ENCODE measurements around the gene RRP1B. TPM values are rescaled to one million over a fixed set of nuclear protein-coding genes. Genes with fewer than 3 reads are reported as not detected.

RRP1B gene
- total and polyA plus RNA-seq, 9 of the 15 experiments (the other 6 are each of a cell fraction or from before 2014, with no cell fraction given) = 6.8 to 66.6 (median 41.9) TPM

DNA sequence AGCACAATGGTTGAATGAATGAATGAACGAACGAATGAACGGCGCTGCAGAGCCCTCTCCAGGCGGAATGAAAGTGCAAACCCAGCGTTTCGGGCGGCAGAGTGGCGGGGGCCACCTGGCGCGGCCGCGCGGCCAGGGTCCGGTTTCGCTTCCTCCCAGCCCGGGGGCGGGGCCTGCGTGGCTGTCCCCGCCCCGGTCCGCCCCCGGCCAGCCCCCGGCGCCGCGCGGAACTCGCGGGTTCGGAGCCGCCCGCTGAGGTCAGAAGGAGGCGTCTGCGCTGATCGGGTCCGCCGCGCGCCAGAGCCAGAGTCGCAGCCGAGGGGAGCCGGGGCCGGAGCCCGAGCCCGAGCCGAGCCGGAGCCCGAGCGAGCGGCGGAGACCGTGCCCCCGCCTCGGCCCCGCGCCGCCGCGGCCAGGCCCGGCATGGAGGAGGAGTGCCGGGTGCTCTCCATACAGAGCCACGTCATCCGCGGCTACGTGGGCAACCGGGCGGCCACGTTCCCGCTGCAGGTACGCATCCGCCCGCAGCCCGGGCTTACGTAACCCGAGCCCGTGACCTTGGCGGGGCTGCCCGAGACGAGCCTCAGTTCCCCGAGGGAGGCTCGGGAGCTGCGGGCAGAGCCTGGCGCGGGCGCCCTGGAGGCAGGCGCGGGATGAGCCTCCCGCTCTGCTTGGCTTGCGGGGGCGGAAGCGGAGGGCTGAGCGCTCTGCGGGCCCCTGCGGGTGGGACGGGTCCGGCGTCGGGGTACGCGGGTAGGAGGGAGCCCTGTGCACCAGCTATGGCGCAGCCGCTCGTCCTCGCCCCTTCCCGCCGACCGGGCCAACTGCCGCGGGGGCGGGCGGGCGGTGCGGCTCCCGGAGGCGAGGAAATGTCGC is 59.8 kb downstream of the RRP1B start, which contains the start of gene PDXK (continued):
- TF ChIP-seq, protein P1, sequence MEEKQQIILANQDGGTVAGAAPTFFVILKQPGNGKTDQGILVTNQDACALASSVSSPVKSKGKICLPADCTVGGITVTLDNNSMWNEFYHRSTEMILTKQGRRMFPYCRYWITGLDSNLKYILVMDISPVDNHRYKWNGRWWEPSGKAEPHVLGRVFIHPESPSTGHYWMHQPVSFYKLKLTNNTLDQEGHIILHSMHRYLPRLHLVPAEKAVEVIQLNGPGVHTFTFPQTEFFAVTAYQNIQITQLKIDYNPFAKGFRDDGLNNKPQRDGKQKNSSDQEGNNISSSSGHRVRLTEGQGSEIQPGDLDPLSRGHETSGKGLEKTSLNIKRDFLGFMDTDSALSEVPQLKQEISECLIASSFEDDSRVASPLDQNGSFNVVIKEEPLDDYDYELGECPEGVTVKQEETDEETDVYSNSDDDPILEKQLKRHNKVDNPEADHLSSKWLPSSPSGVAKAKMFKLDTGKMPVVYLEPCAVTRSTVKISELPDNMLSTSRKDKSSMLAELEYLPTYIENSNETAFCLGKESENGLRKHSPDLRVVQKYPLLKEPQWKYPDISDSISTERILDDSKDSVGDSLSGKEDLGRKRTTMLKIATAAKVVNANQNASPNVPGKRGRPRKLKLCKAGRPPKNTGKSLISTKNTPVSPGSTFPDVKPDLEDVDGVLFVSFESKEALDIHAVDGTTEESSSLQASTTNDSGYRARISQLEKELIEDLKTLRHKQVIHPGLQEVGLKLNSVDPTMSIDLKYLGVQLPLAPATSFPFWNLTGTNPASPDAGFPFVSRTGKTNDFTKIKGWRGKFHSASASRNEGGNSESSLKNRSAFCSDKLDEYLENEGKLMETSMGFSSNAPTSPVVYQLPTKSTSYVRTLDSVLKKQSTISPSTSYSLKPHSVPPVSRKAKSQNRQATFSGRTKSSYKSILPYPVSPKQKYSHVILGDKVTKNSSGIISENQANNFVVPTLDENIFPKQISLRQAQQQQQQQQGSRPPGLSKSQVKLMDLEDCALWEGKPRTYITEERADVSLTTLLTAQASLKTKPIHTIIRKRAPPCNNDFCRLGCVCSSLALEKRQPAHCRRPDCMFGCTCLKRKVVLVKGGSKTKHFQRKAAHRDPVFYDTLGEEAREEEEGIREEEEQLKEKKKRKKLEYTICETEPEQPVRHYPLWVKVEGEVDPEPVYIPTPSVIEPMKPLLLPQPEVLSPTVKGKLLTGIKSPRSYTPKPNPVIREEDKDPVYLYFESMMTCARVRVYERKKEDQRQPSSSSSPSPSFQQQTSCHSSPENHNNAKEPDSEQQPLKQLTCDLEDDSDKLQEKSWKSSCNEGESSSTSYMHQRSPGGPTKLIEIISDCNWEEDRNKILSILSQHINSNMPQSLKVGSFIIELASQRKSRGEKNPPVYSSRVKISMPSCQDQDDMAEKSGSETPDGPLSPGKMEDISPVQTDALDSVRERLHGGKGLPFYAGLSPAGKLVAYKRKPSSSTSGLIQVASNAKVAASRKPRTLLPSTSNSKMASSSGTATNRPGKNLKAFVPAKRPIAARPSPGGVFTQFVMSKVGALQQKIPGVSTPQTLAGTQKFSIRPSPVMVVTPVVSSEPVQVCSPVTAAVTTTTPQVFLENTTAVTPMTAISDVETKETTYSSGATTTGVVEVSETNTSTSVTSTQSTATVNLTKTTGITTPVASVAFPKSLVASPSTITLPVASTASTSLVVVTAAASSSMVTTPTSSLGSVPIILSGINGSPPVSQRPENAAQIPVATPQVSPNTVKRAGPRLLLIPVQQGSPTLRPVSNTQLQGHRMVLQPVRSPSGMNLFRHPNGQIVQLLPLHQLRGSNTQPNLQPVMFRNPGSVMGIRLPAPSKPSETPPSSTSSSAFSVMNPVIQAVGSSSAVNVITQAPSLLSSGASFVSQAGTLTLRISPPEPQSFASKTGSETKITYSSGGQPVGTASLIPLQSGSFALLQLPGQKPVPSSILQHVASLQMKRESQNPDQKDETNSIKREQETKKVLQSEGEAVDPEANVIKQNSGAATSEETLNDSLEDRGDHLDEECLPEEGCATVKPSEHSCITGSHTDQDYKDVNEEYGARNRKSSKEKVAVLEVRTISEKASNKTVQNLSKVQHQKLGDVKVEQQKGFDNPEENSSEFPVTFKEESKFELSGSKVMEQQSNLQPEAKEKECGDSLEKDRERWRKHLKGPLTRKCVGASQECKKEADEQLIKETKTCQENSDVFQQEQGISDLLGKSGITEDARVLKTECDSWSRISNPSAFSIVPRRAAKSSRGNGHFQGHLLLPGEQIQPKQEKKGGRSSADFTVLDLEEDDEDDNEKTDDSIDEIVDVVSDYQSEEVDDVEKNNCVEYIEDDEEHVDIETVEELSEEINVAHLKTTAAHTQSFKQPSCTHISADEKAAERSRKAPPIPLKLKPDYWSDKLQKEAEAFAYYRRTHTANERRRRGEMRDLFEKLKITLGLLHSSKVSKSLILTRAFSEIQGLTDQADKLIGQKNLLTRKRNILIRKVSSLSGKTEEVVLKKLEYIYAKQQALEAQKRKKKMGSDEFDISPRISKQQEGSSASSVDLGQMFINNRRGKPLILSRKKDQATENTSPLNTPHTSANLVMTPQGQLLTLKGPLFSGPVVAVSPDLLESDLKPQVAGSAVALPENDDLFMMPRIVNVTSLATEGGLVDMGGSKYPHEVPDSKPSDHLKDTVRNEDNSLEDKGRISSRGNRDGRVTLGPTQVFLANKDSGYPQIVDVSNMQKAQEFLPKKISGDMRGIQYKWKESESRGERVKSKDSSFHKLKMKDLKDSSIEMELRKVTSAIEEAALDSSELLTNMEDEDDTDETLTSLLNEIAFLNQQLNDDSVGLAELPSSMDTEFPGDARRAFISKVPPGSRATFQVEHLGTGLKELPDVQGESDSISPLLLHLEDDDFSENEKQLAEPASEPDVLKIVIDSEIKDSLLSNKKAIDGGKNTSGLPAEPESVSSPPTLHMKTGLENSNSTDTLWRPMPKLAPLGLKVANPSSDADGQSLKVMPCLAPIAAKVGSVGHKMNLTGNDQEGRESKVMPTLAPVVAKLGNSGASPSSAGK (IDR thresholded peaks at IDR 0.05) = no peak; the same call in 1 of the 2 replicates
- TF ChIP-seq WHSC1 (IDR thresholded peaks at IDR 0.05; ENCODE audit: low read length) (no peak), ZNF212 (CRISPR knock-in tag; IDR thresholded peaks at IDR 0.05) (0 out of 2 replicates have a peak, but pooled peaks have one; percentile 43), TOE1 (IDR thresholded peaks at IDR 0.05; ENCODE audit: borderline replicate concordance) (no peak), TOE1 (CRISPR knock-in tag; IDR thresholded peaks at IDR 0.05; ENCODE audit: borderline replicate concordance, low read depth) (no peak), MECOM (CRISPR knock-in tag; IDR thresholded peaks at IDR 0.05) (no peak), SNIP1 (IDR thresholded peaks at IDR 0.05; ENCODE audit: low read depth) (no peak), CEBPG (CRISPR knock-in tag; IDR thresholded peaks at IDR 0.05) (peak; percentile 78), CEBPG (tag; conservative IDR thresholded peaks at IDR 0.05 in 1 of 2, IDR thresholded peaks at IDR 0.05 in 1 of 2) (peak in 1 of 2 experiments; percentile 79; a peak in 3 of 4 replicates), KDM1A (IDR thresholded peaks at IDR 0.05) (no peak), ZNF431 (CRISPR knock-in tag; IDR thresholded peaks at IDR 0.05) (0 out of 2 replicates have a peak, but pooled peaks have one; percentile 61), ZZZ3 (IDR thresholded peaks at IDR 0.05) (no peak)
- TF ChIP-seq, protein P2, sequence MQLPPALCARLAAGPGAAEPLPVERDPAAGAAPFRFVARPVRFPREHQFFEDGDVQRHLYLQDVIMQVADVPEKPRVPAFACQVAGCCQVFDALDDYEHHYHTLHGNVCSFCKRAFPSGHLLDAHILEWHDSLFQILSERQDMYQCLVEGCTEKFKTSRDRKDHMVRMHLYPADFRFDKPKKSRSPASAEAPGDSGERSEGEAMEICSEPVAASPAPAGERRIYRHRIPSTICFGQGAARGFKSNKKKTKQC (CRISPR knock-in tag; IDR thresholded peaks at IDR 0.05) = 0 out of 2 replicates have a peak, but pooled peaks have one; percentile 51
- TF ChIP-seq, protein P3, sequence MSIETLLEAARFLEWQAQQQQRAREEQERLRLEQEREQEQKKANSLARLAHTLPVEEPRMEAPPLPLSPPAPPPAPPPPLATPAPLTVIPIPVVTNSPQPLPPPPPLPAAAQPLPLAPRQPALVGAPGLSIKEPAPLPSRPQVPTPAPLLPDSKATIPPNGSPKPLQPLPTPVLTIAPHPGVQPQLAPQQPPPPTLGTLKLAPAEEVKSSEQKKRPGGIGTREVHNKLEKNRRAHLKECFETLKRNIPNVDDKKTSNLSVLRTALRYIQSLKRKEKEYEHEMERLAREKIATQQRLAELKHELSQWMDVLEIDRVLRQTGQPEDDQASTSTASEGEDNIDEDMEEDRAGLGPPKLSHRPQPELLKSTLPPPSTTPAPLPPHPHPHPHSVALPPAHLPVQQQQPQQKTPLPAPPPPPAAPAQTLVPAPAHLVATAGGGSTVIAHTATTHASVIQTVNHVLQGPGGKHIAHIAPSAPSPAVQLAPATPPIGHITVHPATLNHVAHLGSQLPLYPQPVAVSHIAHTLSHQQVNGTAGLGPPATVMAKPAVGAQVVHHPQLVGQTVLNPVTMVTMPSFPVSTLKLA (conservative IDR thresholded peaks at IDR 0.05) = peak in 1 of 2 experiments; percentile 56; a peak in 3 of 4 replicates

All from K562 (cell line).